GM18499 (cell line): ENCODE data around the gene PRKCH.
"Not testable (repeated sequence)": the region's sequence is repeated elsewhere in the genome, so short reads cannot be mapped to it uniquely, and the experiment has no call there.

Experiments used
- ATAC-seq: cut with Tn5 transposase; IDR thresholded peaks from one replicate; pipeline ENCODE4 v1.9.1; 2021; ENCODE audit warnings: moderate number of reproducible peaks; ENCODE audit not compliant: insufficient read depth, unreplicated experiment

PRKCH gene

DNA sequence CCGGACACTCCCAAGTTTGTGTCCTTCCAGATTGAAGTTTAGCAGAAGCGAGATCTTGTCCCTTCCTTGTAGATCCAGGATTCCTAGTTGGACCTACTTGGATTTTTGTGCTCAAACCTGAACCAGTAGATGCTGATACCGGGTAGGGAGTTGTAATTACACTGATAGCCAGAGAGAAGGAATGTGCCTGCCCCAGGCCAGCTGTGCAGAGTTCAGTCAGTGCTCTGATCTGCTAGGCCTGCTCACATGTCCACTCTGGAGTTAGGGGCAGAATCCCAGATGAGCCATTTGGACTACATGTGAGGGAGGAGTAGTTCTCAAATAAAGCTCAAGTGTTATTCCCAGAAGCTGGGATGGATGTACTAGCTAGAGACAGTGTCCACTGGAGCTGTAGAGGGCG, 65.7 kb downstream of the PRKCH start:
- ATAC-seq = no peak

DNA sequence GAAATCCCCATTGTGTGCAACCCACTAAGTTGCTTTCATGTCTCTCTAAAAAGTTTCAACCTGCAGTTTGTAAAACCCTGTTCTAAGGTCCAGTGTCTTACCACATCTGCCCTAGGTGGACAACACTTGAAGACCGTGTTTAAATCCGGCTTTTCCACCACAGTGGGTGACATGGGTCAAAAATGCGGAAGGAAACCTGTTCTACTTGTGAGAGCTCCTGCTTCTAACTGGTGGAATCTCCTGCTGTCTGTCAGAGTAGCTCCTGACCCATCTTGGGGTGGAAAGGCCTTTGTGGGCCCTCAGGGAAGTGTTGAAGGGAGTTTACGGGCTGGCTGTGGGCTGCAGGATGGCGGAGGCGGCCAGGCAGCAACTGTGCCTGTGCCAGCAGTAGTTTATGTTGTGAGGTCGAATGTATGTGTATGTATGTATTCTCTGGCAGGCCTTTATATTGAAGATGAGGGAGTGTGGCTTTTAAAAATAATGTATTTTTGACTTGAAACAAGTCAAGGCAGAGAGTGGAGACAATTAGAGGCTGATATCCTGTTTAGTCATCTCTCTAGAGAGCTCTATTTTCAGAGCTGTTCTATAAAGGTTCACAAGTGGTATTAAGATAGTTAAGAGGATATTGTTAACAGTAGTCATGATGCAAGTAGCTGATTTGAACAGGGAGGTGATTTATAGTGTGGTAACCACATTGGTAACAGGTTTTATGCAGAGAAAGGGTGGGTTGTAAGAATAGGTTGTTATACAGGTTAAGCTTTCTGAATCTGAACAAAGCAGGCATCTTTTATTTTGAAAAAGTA, 67.0 kb downstream of the PRKCH start:
- peak; percentile 70 for ATAC-seq

DNA sequence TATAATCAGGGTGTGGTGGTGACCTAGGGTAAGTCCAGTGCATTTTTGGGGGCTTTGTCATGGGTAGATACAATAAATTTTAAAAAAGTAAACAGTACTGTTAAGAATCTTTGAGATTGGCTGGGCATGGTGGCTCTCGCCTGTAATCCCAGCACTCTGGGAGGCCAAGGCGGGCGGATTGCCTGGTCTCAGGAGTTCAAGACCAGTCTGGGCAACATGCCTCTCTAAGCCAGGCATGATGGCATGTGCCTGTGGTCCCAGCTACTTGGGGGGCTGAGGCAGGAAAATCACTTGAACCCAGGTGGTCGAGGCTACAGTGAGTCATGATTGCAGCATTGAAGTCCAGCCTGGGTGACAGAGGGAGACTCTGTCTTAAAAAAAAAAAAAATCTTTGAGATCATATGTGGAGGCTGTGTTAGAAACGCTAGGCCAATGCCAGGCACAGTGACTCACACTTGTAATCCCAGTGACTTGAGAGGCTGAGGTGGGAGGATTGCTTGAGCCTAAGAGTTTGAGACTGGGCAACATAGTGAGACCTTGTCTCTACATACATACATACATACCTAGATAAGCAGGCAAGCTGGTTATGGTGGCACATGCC, 67.7 kb downstream of the PRKCH start:
- ATAC-seq = no peak

DNA sequence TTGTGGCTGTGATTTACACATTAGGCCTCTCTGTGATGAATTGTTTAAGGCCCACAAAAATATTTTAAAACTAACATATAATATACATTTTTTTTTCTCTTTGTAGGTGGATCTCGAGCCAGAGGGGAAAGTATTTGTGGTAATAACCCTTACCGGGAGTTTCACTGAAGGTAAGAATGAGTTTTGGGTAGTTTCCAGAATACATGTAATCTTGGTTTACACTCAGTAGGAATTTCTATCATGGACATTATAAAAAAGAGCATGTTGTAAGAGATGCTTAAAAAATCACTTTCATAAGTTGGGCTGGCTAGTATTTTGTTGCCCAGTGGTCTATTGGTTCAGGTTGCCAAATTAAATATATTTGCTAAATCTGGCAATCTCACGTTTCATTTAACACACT, 69.7 kb downstream of the PRKCH start:
- no peak for ATAC-seq

DNA sequence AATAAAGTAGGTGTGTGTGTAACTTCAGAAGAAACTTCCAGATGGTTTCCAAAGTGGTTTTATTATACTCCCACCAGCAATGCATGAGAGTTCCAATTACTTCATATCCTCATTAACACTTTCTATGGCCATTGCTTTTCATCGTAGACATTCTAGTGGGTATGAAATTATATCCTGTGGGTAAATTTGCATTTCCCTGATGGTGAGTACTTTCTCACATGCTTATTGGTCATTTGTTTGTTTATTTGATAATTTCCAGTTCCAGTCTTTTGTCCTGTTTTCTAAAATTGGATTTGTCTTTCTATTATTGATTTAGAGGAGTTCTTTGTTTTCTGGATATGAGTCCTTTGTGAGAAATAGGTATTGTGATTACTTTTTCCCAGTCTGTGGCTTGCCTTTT, 70.9 kb downstream of the PRKCH start:
- no peak for ATAC-seq

DNA sequence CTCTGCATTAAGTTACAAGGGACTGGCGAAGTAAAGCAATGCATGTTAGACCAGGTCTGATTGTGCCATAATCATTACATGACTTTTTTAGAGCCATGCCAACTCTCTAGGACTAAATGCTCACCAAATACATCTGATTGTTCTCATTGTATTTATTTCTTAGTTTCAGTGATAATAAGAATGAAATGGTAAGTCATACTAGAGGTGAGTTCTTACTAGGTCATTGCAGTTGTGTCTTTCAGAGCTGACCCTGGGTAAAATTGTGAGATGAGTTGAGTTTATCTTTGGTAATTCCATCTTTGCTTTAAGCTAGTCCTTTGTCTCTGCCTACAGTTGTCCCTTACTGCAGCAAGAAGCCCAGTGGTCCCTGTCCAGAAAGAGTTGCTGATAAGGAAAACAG, 73.2 kb downstream of the PRKCH start:
- ATAC-seq = no peak

DNA sequence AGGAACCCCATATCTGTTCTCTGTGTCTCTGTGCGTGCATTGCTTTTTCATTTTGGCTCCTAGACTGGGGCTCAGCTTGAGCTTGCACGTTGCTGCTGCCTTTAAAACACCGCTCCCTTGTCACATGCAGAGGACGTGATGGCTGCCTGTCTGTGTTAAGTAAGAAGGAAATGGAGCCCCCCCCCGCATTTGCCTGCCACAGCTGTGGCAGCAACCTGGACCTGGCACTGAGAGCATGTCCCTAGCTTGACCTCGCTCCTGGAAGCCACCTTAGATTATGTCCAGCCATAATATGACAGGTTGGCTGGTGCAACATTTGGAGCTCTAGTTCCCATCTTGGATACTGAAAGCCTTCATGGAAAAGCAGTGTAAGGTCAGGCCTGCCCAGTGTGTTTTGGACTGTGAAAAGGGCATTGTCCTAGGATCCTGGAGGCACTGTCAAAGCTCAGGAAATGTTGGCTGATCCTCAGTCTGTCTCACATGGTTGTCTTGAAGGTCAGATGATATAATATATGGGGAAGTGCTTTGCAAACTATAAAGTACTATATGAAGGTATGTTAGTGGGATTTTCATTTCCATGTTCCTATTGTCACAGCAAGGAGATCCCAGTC, 73.8 kb downstream of the PRKCH start:
- no peak for ATAC-seq

DNA sequence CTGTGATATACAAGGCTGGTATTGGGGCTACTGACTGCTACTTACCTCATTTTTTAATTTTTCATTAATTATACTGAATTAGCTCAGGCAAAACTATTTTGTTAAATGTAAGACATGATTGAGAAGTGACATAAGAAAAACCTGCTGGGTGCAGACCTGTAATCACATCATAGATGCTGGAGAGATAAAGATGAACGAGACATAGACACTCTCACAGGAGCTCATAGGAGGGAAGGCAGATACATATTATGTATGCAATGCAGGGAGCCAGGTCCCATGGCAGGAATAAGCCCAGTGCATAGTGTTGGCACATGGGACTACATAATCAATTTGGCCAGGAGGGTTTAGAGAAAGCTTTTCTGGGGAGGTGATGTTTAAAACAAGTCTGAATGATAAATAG, 74.9 kb downstream of the PRKCH start:
- ATAC-seq = no peak

DNA sequence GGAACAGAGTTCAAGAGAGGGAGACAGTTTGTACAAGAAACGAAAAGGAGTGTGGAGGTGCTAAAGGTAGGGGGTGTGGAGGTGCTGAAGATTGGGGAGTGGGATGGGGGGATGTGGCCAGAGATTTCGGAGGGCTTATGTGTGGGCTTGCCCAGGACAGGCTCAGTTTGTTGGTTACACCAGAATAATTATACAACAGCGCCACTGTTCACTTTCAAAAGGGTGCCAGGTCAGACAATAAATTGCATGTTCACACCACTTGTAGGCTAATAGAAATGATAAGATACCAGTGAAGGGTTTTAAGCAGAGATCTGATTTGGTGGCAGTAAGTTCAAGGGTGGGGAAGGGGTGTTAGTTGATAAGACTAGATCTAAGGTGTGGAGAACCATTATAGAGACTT, 75.3 kb downstream of the PRKCH start:
- no peak for ATAC-seq

DNA sequence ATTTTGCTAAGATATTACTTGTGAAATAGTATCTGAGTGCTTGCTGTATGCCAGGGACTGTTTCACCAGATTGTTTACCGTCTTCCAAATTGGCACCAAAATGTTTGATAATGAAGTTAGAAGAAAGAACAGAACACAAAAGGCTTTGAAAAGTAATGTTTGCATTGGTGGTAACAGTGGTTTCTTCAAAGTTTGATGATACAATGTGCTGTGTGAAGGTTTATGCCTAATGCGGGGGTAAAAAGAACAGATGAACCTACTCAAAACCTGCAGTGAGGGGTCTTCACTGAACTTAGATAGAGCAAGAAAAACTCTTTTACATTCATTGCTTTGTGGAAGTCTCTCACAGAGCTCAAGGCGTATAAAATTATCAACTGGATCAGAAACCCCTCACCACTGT, 76.2 kb downstream of the PRKCH start:
- ATAC-seq = no peak

DNA sequence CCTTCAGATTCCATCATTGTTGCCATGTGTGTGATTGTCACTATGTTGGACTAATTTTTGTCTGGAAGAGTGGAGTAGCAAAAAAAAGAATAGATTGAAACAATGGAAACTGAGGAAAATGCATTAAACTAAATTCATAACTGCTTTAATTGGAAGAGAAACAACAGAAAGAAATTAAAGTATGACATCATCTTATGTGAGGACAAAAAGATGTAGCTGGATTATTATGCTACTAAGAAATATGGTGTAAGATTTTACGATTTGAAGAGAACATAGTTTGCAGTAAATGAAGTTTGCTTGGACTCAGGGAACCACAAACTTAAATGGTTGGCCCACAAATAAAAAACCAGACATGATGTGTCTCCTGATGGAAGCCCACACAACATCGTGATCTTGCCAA, 76.8 kb downstream of the PRKCH start:
- ATAC-seq = no peak

DNA sequence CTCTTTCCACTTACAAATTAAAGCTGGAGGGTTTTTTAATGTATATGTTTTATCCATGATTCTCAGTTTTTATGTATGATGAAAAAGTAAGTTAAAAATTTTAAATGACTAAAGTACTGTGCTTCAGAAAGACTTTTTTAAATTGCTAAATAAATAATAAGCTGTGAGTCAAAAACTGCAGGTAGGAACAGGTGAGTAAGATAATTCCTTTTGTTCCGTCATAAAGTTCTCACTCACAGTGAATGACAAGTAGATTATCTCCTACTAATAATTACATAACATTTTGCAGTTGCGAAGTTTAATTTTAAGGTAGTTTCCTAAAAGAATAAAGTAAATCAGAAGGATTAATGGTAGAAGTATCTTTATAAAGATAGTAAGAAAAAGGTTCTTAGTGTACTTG, 78.0 kb downstream of the PRKCH start:
- no peak for ATAC-seq

DNA sequence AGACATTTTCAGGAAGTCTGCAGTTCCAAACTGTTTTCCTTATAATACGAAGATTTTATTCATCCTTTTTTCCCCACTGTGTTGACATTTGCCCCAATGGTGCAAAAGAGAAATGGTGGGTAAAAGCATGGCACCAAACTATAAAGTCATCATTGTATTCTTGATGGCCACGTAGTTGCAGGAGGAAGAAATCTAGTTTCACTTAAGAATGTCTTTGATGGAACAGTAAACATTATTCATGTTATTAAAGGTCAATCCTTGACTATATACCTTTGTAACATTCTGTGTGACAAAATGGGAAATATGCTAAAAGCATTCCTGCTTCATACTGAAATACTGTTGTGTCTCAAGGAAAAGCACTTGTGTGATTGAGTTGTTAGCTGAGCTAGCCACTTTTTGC, 80.1 kb downstream of the PRKCH start:
- ATAC-seq = no peak

DNA sequence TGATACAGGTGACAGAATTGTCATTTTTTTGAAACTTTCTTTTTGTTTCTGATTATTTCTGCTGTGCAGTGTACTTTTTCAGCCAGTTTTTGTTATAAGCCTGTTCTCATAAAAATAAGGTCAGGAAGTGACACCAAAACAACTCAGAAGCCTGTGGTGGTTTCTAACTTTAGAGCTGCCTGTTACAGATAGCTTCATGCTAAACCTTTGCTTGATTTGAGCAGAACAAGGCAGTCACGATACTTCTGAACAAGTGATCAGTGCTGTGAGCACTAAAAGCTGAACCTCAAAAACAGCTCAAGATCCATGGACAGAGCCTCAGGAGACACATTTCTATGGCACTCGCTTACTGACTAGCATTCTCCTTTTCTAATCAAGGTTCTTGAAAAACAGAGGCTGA, 82.0 kb downstream of the PRKCH start:
- ATAC-seq = no peak

DNA sequence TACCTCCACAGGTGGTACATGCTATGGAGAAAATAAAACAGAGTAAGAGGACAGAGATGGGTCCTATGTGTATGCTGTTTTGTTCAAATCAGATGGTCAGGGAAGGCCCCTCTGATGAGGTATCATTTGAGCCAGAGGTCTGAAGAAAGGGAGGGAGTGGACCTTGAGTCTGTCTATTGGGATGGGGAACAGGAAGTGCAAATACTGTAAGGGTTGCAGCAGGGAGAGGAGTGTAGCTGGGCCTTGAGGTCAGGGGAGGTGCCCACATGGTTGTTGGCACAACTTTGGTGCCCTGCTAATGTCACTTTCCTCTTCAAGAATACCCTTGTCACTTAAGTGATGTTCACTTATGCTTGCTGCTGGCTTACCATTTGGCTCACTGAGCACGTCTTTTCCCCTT, 83.3 kb downstream of the PRKCH start:
- ATAC-seq = no peak

DNA sequence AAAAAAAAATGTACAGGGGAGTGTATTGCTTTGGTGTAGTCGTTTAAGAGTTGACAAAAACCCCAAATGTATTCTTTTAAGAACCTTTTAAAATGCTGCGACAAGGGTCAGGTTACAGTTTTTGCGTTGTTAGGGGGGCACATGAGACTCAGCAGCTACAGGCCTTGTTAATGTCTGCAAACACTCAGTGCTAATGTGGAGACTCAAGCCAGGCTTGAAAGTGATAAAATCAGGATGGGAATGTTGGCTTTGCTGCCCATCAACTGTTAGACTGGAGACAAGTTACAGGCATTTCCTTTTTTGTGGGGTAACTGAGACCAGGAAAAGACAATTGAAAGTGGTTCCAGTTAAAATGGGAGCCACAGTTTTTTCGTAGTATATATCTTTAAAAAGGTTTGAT, 84.8 kb downstream of the PRKCH start:
- no peak for ATAC-seq

DNA sequence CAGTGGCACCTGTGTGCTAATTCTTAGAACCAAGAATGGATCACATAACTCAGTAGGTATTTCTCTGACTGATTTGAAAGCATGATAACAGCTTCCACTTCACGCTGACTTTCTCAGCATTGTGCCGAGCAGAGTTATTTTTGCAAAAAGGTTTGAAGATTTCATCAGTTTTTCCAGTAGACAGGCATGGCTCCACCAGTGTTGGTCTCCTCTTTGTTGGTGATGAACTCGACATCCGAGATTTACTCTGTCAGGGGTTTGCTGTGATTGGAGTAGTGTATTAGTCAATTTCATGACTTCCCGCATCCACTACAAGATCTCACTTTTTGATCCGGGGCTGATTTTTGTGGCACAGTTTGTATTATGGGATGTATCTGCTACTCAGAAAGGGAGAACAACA, 85.3 kb downstream of the PRKCH start:
- no peak for ATAC-seq

DNA sequence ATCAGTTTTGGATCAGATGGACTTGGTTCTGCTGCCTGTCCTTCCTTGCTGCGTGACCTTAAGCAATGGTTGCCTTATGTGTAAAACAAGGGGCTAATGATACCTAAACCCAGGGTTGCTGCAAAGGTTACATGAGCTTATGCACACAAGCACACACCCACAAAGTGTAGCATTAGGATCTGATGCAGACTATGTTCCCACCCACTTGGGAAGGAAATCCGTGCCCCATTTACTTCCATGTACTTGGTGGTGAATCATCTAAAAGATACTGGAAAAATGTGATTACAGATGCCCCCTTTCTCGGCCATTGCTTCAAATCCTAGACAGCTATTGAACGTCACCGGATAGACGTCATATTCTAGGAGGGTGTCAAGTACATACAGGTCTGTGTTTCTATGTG, 87.1 kb downstream of the PRKCH start:
- ATAC-seq = no peak

DNA sequence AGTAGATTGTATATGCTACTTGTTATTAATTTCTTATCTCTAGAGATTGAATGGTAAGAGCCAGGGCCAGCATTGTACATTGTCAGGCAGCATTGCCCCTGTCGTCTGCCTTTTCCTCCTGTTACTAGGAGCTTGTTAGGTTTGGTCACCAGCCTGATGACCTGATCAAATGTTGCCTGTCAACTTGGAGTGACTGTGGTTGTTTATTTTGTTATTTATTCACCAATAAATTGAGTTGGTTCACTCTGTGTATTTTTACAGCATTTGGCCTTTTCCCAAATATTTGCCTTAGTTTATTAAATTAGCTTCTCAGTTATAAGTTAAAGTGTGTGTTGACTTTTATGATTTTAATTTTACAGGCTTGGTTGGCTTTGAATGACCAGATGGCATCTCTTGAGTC, 88.4 kb downstream of the PRKCH start:
- ATAC-seq = no peak

DNA sequence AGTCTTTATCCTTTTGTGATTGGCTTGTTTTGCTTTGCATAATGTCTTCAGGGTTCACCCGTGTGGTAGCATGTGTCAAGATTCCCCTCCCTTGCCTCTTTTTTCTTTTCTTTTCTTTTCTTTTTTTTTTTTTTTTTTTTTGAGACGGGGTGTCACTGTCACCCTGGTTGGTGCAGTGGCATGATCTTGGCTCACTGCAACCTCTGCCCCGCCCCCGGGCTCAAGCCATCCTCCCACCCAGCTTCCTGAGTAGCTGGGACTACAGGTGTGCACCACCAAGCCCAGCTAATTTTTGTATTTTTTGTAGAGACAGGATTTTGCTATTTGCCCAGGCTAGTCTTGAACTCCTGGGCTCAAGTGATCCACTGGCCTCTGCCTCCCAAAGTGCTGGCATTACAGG, 94.6 kb downstream of the PRKCH start:
- not testable (repeated sequence) for ATAC-seq

DNA sequence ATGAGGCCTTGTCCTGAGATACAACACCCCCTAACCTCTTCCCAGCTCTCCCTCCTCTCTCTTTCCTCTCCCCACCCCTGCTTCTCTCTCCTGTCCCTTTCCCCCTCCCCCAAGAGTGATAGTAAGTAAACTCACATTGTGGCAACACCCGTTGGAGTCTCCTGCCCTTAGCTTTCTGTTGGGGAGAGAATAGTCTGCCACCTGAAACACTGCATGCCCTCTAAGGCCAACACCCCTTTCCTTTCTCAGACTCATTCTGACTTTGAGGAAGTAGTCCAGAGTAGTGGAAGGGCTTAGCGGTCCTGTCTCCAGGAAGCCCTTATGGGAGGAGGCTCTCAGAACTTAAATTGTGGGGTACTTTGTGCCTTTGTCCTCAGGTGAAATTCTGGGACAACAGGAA, 95.2 kb downstream of the PRKCH start:
- no peak for ATAC-seq

DNA sequence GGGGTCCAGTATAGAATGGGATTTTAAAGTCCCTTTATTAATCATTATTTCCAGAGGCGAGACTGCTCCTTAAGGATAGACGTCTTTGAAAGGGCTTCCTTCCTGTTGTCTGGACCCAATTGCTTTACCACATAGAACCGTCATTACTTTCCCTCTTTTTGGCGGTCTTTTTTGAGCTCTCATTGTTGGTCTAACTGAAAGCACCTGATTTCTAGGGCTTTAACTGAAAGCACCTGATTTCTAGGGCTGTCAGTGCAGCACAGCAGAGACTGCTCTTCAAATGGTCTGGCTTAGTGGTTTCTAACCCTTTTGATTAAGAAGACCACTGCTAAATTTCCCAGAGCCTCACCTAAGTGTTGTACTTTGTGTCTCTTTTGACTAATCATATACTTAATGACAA, 95.8 kb downstream of the PRKCH start:
- no peak for ATAC-seq
